Eye (tissue), 1 donor: ENCODE data around the gene AMMECR1L.
"Not testable (repeated sequence)": the region's sequence is repeated elsewhere in the genome, so short reads cannot be mapped to it uniquely, and the experiment has no call there.

Experiments used
- DNase-seq: peaks from one replicate; pipeline ENCODE4 v3.0.0-alpha.2; 2015

AMMECR1L gene

DNA sequence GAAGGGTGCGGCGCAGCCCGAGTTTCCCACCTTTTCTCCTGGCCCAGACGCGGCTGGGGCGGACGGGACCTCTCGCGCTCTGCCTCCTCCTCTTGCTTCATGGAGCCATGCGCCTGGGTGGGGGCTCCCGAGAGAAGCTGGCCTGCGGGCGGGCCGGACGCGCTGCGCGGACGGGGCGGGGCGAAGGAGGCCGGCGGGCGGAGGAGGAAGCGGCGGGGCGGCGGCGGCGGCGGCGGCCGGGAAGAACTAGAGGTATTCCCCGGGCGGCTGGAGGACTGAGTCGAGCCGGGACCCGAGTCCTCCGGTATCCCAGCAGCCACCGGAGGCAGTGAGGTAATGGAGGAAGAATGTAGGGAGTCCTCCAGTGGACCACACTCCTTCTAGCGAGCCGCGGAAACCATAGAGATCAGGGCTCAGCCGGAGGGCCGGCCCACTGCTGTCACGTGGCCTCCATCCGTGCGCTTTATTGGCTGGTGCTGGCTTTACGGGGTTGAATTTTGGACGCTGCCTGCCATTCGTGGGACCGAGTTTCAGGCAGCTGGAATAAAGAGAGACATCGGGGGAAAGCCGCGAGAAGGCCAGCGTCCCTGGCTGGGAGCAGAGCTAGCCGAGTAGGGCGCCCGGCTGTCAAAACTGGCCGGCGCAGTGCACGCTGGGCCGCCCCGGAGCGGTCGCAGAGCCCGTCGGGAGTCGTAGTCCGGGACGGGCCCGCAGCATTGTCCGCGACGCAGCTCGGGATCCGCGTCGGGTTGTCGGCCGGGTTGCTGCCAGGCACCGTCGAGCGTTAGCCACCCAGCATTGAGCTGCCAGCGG, at the start of gene AMMECR1L:
TSS of gene AMMECR1L (minus strand) at position 177 of the 813 bp plus-strand sequence. CDS start 11,722 bp downstream, outside the sequence.
- DNase-seq: peak; percentile 89

DNA sequence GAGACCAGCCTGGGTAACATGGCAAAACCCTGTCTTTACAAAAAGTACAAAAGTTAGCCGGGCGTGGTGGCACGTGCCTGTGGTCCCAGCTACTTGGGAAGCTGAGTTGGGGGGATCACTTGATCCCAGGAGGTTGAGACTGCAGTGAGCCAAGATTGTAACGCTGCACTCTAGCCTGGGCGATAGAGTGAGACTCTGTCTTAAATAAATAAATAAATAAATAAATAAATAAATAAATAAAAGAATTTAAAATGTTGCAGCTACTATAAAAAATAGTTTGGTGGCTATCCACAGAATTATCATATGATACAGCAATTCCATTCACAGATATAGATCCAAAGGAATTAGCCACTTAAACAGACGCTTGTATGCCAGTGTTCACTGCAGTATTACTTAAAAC, 49.6 kb upstream of the AMMECR1L start:
- DNase-seq: no peak

DNA sequence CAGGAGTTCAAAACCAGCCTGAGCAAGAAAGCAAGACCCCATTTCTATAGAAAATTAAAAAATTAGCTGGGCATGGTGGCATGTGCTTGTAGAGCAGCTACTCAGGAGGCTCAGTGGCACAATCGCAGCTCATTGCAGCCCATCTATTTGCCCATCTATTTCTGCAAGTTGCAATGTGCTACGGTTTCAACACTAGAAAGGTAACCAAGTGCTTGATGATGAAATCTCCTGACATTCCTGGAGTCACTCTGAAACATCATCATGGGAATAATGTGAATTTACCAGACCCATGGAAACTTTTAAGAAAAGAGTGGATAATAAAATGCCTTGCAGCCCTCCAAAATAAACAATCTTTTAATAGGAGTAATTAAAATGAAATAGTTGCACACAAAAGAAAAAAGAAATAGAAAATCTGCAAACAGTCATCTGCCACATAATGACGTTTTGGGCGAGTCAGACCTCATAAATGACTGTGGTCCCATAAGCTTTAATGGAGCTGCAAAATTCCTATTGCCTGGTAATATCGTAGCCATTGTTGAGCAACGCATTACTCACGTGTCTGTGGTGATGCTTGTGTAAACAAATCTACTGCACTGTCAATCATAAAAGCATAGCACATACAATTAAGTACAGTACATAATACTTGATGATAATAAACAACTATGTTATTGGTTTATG, 46.6 kb upstream of the AMMECR1L start:
- peak; percentile 3 for DNase-seq

DNA sequence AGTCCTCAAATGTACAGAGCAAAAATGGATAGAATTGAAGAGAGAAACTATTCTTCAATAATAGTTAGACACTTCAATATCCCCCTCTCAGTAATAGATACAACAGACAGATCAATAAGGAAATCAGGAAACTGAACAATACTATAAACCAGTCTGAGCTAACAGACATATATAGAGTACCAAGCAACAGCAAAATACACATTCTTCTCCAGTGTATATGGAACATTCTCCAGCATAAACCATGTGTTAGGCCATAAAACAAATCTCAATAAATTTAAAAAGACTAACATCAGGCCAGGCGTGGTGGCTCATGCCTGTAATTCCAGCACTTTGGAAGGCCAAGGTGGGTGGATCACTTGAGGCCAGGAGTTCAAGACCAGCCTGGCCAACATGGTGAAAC, 43.7 kb upstream of the AMMECR1L start:
- no peak for DNase-seq

DNA sequence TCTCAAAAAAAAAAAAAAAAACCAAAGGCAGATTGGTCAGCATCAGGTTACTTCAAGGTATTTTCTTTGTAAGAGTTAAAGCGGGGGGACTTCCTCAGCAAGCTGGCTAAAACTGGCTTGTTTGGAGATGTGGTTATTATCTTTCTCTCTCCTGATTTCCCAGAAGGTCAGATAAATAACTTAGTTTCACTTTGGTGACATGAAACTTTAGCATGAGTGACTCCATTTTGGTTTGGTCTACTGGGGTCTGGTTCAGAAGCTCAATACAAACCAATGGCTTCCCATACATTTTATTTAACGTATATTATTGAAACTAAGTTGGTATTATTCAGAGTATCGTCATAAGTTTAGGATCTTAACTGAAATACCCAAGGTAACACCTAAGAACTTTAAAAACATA, 41.6 kb upstream of the AMMECR1L start:
- no peak for DNase-seq

DNA sequence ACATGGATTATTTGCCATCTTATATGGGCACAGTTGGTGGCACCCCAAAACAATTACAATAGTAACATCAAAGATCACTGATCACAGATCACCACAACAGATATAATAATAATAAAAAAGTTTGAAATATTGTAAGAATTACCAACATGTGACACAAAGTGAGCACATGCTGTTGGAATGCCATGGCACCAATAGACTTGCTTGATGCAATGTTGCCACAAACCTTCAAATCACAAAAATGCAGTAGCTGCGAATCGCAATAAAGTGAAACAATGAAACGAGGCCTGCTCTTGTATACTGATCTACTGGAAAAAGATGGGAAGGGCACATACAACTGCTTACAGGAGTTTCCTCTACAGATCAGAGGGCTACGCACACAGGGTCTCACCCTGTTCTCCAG, 32.2 kb upstream of the AMMECR1L start:
- no peak for DNase-seq

DNA sequence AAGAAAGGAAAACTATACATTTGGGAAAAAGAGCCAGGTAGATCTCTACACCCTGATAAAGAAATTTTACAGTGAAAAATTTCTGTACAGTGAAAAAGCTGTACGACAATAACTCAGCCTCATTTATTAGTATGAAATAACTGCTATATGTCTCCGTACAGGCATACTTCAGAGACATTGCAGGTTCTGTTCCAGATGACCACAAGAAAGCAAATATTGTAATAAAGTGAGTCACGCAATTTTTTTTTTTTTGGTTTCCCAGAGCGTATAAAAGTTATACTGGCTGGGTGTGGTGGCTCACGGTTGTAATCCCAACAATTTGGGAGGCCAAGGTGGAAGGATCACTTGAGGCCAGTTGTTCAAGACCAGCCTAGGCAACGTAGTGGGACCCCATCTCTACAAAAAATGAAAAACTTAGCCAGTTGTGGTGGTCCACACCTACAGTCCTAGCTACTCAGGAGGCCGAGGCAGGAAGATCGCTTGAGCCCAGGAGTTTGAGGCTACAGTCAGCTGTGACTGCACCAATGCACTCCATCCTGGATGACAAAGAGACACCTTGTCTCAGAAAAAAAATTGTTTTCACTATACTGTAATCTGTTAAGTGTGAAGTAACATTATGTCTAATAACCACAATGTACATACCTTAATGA, 28.2 kb upstream of the AMMECR1L start:
- no peak for DNase-seq

DNA sequence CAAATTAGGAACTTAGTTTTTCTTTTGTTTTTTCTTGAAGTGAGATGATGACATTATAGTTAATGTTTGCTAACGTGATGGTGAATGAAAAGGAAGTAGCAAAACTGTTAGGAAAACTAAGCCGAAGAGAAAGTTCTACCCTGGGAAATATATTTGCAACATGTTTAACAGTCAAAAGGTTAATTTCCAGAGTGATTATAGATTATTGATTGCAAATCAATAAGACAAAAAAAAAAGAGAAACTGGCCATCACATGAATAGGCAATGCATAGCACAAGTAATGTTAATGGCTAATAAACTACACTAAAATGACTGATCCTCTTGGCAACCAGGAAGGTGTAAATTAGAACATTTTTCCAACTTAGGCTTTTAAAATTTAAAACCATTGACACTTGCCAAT, 26.0 kb upstream of the AMMECR1L start:
- DNase-seq: no peak

DNA sequence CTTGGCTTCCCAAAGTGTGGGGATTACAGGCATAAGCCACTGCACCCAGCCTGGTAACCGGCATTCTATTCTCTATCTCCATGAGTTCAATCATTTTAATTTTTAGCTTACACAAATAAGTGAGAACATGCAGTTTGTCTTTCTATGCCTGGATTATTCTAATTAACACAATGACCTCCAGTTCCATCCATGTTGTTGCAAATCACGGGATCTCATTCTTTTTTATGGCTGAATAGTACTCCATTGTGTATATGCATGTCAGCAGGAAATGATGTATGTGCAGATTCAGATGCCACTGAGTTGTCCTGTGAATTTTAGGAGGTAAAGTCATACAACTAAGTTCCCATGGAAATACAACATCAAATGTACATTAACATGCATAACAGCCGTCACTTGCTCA, 24.7 kb upstream of the AMMECR1L start:
- no peak for DNase-seq

DNA sequence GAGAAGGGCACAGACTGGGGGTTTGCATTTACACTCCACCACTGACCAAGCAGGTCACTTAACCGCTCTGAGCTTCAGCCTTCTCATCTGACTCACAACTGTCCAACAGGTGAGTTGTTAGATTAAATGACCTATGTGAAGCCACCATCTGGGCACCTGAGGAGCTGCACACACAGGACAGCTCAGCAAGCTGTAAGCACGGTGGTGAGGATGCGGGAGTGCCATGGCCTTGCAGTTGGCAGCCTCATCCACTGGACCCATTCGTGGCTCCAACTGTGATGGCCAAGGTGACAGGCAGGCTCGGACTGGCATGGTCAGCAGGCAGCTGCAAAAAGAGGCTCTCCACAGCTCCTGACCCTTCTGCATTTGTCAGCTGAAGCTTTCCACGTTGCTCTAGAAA, 23.3 kb upstream of the AMMECR1L start:
- no peak for DNase-seq

DNA sequence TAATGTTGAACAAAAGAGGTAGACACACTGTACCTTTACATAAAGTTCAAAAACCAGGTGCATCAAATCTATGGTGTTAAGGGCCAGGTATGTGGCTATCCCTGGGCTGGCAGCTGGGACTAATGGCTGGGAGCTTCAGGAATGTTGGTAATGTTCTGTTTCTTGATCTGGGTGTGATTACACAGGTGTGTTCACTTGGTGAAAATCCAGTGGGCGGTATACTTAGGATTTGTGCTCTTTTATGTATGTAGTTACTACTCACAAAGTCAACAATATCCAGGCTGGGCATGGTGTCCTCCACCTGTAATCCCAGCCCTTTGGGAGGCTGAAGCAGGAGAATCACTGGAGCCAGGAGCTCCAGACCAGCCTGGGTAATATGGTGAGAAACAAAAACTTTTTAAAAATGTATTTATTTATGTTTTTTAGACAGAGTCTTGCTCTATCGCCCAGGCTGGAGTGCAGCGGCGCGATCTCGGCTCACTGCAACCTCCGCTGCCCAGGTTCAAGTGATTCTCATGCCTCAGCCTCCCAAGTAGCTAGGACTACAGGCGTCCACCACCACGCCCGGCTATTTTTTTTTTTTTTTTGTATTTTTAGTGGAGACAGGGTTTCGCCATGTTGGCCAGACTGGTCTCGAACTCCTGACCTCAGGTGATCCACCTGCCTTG, 22.1 kb upstream of the AMMECR1L start:
- not testable (repeated sequence) for DNase-seq

DNA sequence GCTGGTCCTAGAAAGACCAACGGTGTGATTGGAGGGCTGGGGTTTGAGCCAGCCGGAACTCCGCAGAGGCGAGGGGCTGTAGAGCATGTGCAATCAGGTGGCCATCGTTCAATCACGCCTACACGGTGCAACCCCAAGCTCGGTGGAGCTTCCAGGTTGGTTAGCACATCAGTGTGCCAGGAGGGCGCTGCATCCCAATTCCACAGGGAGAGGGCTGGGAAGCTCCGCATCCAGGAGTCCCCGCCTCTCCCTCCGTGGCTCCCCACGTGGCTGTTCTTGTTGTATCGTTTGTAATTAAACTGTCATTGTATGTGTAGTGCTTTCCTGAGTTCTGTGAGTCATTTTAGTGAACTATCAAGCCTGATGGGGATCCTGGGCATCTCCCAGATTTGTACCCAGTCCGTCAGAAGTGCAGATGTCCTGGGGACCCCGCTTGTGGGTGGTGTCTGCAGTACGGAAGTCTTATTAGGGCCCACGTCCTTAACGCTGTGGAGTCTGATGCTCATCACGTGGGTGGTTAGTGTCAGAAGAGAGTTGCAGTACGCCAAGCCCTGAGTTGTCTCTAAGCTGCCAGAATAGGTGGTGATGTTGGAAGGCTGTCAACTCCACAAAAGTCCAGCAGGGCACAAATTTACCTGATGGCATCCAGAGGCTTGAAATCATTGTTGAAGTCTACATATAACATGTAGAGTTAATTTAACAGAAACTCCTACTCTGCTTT, 20.6 kb upstream of the AMMECR1L start:
- no peak for DNase-seq

DNA sequence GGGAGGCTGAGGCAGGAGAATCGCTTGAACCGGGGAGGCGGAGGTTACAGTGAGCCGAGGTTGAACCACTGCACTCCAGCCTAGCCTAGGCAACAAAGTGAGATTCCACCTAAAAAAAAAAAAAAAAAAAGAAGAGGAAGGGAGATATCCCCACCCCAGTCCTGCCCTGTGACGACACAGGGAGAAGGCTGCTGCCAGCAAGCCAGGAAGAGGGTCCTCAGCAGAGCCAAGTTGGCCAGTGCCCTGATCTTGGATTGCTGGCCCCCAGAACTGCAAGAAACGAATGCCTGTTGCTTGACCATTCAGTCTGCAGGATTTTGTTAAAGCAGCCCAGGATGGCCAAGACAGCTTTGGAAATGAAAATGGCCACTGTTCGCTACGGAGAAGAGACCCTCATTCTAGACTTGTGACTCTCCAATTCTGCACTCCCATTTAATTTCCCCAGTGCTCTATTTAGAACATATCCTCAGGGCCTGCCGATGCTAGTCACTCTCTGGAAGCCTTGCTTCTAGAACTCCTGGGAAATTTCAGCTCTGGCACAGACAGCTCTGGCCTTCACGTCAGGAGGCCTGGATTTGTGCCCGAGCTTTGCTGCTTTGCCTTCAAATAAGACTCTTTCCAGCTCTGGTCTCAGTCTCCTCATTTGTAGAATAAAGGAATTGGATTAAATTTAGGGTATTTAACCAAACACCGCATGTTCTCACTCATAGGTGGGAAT, 15.7 kb upstream of the AMMECR1L start:
- no peak for DNase-seq

DNA sequence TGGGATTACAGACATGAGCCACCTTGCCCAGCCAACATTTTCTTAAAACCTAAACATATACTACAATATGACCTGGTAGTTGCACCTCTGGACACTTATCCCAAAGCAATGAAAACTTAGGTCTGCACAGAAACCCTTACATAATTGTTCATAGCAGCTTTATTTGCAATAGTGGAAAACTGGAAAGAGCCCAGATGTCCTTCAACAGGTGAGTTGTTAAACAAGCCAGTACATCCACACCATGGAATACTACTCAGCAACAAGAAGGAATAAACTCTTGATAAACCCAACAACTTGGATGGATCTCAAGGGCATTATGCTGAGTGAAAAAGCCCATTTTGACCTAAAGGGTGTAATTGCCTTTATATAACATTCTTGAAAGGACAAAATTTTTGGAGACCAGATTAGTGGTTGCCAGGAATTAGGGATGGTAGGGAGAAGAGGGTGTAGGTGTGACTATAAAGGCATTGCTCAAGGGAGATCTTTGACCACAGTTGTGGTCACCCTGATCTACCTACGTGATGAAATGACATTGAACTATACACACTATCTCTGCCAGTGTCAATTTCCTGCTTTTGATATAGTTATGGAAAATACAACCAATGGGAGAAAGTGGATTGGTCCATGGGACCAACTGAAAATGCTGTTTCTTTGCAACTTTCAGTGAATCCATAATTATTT, 11.9 kb upstream of the AMMECR1L start:
- DNase-seq: no peak

DNA sequence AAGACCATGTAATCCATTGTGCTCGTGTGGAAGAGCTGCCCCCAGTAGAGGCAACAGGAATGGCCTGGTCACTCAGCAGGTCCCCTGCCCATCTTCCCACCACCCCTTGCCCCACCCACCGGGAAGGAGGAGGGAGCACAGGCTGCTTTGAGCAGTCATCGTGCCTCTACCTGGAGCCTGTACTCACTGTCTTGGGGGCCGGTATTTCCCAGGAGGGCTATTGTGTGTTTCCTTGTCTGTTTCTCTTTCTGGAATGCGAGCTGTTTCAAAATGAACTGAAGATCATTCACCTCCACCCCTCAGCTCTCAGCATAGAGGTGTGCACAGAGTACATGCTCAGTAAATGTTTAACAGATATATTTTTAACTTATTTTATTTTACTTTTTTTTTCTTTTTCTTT, 7.7 kb upstream of the AMMECR1L start:
- no peak for DNase-seq

DNA sequence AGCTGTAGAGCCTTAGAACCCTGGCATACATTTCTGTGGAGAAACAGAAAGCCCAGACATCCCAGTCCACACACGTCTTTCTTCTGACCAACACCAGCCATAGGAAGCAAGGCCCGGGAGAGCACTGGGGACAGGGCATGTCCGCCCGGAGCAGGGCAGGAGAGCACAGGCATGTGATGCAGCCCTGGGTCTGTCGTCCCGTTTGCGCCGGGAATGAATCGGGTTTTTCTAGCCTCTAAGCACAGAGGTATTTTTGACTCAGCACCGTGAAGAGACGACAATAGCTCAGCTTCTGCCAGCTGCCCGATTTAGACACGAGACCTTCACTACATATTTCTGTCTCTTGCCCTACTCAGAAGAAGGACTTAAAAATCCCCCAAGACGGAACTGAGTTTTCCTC, 7.3 kb upstream of the AMMECR1L start:
- DNase-seq: no peak

DNA sequence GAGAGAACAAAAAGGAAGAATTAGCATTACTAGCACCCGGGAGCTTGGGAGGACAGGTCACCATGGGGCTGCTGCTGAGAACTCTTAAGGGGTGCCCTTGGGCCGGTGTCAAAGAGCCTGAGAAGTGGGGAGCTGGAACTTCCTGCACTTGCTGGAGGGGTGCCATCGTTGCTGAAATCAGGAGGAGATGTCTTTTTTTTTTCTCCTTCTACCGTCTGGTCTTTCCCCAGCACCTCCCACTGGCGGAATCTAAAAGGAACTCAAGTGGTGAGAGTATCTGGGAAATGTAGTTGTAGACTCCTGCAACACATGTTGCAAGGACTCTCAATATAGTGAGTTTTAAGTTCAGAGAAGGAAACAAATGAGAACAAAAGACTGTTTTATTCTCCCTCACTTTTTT, 6.1 kb upstream of the AMMECR1L start:
- DNase-seq: no peak

DNA sequence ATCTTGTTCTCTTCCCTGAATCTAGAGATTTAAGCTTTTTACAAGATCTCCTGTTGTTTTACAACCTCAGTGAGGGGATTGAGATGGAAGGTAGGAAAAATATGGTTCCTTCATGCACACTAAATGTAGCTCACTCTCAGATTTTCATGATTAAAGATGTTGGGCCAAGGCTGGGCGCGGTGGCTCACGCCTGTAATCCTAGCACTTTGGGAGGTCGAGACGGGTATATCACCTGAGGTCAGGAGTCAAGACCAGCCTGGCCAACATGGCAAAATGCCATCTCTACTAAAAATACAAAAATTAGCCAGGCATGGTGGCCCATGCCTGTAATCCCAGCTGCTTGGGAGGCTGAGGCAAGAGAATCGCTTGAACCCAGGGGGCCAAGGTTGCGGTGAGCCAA, 5.0 kb upstream of the AMMECR1L start:
- DNase-seq: not testable (repeated sequence)

DNA sequence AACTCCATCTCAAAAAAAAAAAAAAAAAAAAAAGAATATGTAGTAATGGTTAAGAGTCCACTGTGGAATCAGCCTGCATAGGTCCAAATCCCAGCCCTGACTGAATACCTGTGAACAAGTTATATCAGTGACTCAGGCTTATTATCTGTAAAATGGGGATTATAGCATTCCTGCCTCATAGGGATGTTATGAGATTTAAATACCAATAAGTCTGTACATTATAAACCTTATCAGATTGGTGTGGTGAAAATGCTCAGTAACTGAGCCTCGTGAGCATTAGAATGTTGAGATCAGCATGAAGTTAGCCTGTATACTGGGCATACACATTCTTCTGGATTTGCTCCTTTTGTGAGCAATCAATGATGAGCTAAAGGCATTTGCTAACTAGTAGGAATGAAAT, 3.0 kb upstream of the AMMECR1L start:
- no peak for DNase-seq

DNA sequence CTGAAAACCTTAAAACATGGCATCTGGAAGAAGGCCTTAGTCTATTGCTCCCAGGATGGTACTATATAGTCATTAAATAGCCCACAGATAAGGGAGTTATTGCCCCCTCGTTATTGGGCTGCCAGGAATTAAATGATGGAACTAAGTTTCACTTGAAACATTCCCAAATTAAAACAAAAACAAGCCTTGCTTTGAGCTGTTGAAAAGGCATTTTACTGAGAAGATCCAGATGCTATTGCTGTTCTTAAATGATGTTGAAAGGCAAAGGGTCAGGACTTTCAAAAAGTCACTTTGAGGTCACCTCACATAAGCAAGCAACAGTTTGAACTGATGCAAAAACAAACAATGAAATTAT, 2.0 kb upstream of the AMMECR1L start:
- peak; percentile 7 for DNase-seq

DNA sequence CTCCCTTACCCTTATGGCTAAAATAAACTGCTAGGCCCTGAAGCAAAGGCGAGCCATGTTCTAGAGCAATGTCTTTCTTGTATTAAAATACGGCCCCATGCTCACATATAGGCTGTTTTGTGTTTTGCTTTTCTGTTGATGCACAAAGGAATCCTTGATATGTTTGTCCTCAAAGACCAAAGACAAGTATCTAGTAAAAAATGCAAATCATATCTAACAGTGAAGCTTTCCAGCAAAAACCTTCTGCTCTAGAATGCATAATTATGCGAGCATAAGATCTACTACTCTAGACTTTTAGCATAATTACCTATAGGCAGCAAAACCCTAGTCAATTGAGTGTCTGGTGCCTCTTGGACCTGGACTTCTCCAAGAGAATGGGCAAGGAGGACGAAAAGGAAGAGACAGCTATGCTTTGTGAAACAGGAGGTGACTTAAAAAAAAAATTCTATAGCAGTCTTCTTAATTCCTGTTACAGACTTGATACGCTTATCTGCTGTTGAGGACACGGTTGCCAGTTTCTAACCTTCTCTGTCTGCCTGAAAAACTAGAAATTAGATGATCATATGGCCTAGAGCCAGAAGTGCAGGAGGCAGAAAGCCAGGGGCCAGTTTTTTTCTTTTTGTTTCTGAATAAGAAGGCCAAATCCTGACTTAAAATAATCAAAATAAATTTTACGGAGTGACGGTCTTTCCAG, 1.5 kb upstream of the AMMECR1L start:
- peak; percentile 57 for DNase-seq
